Esophagus squamous epithelium (tissue), 5 donors: ENCODE data around the gene KRT2. TPM values are rescaled to one million over a fixed set of nuclear protein-coding genes. Genes with fewer than 3 reads are reported as not detected.

Experiments
- DNase-seq: peaks from one replicate; lab custom pipeline; 2025; lab: John Stamatoyannopoulos, UW
- H3K27ac ChIP-seq, 4 donors: fragments of 200-600 bp; sonication (generic); one replicate each; pipeline ENCODE4 v1.5.1; 2016 to 2019; ENCODE audit warnings: mild to moderate bottlenecking in 1 of 4
- H3K27me3 ChIP-seq, 4 donors: fragments of 200-600 bp; sonication (generic); 1 replicate in 3 of 4; 2 replicates in 1 of 4; pipeline versions ENCODE4 v1.5.1 to v1.6.0; 2017 to 2021; ENCODE audit warnings: antibody characterized with exemption in 1 of 4
- H3K36me3 ChIP-seq, 3 donors: fragments of 200-600 bp; sonication (generic); one replicate each; pipeline ENCODE4 v1.5.1; 2016 to 2019
- H3K4me1 ChIP-seq, 3 donors: fragments of 200-600 bp; sonication (generic); one replicate each; pipeline ENCODE4 v1.5.1; 2017 to 2019
- H3K4me3 ChIP-seq, 4 donors: fragments of 200-600 bp; sonication (generic); 1 replicate in 3 of 4; 2 replicates in 1 of 4; pipeline ENCODE4 v1.5.1; 2016 to 2019; ENCODE audit warnings: mild to moderate bottlenecking in 2 of 4, moderate library complexity in 1 of 4
- H3K9me3 ChIP-seq, 3 donors: fragments of 200-600 bp; sonication (generic); one replicate each; pipeline ENCODE4 v1.5.1; 2016 to 2019
- POLR2A ChIP-seq, 4 donors: fragments of 450-650 bp; IDR thresholded peaks; one replicate each; pipeline ENCODE4 v1.6.1; 2017; ENCODE audit warnings: antibody characterized with exemption in 4 of 4, mild to moderate bottlenecking in 4 of 4, moderate library complexity in 3 of 4
- WGBS, 2 donors: methylation state at CpG; one replicate each; pipeline ENCODE4 v1.1.5; 2018; 5-methylcytosine and 5-hydroxymethylcytosine counted together
- intact Hi-C: fragments of 100-400 bp; cut with DNase I; formaldehyde crosslinking; loops from one replicate; pipeline ENCODE4 v1.15.0; 2022
- total RNA-seq, 4 donors: library from RNA; depleted of rRNA; stranded (reverse); fragments of >200 nt; gene quantifications; one replicate each; pipeline ENCODE4 v1.1.0, GENCODE V29; 2016
- TF ChIP-seq, protein P1 (sequence below), 6 experiments: fragments of 450-650 bp in 4 of 6; fragments of 200-600 bp in 2 of 6; sonication (generic) in 2 of 6; IDR thresholded peaks; one replicate each; pipeline ENCODE4 v1.5.1; 2016 to 2019; ENCODE audit warnings: antibody characterized with exemption in 6 of 6, mild to moderate bottlenecking in 4 of 6, moderate library complexity in 4 of 6
- donor health status: DM: yes; HTN: yes; CAD: no.

The KRT2 gene
- total RNA-seq, 4 donors from 2014 or later, result 0.95 to 0.99 TPM; not detected in 2

DNA sequence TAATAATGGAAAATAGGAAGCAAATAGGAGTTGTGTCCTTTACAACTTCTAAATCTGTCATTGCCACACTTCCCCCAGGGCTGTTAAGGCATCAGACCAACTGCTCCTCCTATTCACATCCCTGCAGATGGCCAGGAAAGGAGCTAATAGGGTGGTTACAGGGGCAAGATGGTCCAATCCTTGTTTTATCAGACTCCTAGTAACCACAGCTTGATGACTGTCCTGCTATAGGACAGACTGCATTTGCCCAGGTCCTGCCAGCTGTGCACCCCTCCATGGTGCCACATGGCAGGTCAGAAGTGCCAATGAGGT, 10.9 kb upstream of the KRT2 start:
- DNase-seq, result no peak
- Histone ChIP-seq H3K4me3 (no peak overlapping the region), H3K9me3 (no peaks in the 10 kb centered on the region), H3K27ac (no peak overlapping the region), H3K4me1 (peaks cover 0 to 31% (median 5%) of the 10 kb centered on the region in 3 donors), H3K36me3 (no peaks in the 10 kb centered on the region), H3K27me3 (peaks cover 0 to 32% (median 0%) of the 10 kb centered on the region in 4 donors)
- no peak for TF ChIP-seq POLR2A (IDR thresholded peaks at IDR 0.05)
- TF ChIP-seq, protein P1, sequence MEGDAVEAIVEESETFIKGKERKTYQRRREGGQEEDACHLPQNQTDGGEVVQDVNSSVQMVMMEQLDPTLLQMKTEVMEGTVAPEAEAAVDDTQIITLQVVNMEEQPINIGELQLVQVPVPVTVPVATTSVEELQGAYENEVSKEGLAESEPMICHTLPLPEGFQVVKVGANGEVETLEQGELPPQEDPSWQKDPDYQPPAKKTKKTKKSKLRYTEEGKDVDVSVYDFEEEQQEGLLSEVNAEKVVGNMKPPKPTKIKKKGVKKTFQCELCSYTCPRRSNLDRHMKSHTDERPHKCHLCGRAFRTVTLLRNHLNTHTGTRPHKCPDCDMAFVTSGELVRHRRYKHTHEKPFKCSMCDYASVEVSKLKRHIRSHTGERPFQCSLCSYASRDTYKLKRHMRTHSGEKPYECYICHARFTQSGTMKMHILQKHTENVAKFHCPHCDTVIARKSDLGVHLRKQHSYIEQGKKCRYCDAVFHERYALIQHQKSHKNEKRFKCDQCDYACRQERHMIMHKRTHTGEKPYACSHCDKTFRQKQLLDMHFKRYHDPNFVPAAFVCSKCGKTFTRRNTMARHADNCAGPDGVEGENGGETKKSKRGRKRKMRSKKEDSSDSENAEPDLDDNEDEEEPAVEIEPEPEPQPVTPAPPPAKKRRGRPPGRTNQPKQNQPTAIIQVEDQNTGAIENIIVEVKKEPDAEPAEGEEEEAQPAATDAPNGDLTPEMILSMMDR (IDR thresholded peaks at IDR 0.05), result no peak
- intact Hi-C loops, result no loop called here

DNA sequence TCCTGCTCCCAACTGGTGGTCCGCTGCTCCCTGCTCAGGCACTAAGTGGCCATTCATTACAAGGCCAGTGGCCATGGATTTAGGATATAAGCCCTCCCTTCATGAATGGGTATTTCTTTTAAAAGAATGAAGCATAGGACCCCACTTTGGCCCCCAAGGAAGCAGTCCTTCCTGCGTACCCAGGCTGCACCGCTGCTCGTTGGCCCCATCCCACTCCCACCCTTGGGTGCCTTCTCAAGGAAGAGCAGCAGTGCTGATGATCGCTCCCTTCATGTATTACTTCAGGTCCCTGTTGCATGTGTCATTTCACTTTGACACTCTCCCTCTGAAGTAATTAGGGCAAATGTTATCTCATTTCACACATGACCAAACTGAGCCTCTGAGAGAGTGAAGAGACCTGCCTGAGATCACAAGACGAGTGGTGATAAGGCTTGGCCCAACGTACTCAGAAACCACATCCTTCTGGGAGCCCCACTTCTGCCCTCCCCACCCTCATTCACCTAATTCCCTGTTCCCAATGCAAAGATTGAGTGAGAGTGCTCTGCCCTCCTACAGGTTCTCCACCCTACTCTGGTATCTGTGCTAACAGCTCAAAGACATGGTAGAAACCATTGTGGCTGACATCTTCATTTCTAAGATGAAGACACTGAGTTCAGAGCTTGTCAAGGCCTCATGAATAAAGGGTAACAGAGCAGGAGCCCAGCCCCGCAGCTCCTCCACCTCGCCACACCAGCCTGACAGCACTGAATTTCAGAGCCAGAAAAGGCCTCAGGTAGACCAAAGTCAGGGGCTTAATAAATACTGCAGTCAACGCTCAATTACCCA, 10.3 kb upstream of the KRT2 start:
- H3K4me3 ChIP-seq, result no peak overlapping the region
- peaks cover 0 to 33% (median 0%) of the 10 kb centered on the region in 4 donors for H3K27me3 ChIP-seq
- no peak for TF ChIP-seq POLR2A (IDR thresholded peaks at IDR 0.05)
- TF ChIP-seq, protein P1 (IDR thresholded peaks at IDR 0.05), result no peak
- H3K9me3 ChIP-seq, result no peaks in the 10 kb centered on the region
- intact Hi-C loops, result no loop called here
- 75 to 76% methylated on average over 10 of the region's 10 CpGs for WGBS, 2 donors
- no peak for DNase-seq
- H3K27ac ChIP-seq, result no peak overlapping the region
- H3K4me1 ChIP-seq, result peaks cover 0 to 31% (median 5%) of the 10 kb centered on the region in 3 donors
- H3K36me3 ChIP-seq, result no peaks in the 10 kb centered on the region

DNA sequence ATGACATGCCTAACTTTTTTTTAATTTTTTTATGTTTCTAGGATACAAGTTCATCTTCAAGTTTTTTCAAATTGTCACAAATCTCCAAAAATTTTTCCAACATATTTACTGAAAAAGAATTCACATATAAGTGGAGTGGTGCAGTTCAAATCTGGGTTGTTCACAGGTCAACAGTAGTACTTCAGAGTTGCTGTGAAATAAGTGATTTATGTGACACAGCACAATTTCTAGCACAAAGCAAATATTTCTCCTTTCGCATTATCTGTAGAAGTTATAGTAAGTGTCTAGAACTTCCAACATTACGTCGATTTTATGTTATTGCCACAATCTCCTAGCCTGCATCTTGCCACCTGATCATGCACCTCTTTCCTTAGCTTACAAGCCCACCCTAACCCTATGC, 9.7 kb upstream of the KRT2 start:
- no peaks in the 10 kb centered on the region for H3K36me3 ChIP-seq
- no peaks in the 10 kb centered on the region for H3K9me3 ChIP-seq
- intact Hi-C loops, result no loop called here
- peaks cover 0 to 33% (median 0%) of the 10 kb centered on the region in 4 donors for H3K27me3 ChIP-seq
- no peak for DNase-seq
- H3K4me3 ChIP-seq, result no peak overlapping the region
- H3K27ac ChIP-seq, result no peak overlapping the region
- TF ChIP-seq, protein P1 (IDR thresholded peaks at IDR 0.05), result no peak
- no peak for TF ChIP-seq POLR2A (IDR thresholded peaks at IDR 0.05)
- H3K4me1 ChIP-seq, result peaks cover 0 to 31% (median 5%) of the 10 kb centered on the region in 3 donors
- 87 to 88% methylated on average over 3 of the region's 3 CpGs for WGBS, 2 donors

DNA sequence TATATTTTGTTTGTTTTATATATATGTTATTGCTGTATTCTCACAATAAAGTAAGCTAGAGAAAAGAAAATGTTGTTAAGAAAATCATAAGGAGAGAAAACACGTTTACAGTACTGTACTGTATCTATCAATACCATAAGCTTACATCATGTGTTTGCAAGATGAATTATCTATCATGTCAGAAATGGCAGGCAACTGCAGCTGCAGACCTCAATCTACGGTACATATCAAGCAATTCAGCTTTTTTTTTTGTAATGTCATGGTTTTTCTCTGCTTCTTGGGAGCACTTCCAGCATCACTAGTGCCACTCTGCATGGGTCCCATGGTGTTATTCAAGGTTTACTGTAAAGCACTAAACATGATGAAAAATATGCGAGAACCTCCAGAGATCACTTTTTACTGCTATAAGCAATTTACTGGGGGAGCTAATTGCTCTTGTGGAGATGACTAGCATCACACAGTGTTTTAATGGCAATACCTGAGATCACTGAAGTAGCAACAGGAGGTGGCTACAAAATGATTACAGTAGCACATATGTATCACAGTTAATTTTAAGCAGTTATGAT, 9.0 kb upstream of the KRT2 start:
- intact Hi-C loops, result no loop called here
- H3K4me1 ChIP-seq, result peaks cover 0 to 35% (median 5%) of the 10 kb centered on the region in 3 donors
- WGBS, 2 donors, result 75 to 76% methylated on average over 3 of the region's 3 CpGs

More for the DNA sequence above, 9.0 kb upstream of the KRT2 start:
- no peak for DNase-seq
- Histone ChIP-seq H3K27ac (no peak overlapping the region), H3K9me3 (no peaks in the 10 kb centered on the region), H3K27me3 (peaks cover 0 to 29% (median 0%) of the 10 kb centered on the region in 4 donors), H3K36me3 (no peaks in the 10 kb centered on the region), H3K4me3 (no peak overlapping the region)
- TF ChIP-seq POLR2A (IDR thresholded peaks at IDR 0.05), result no peak
- TF ChIP-seq, protein P1 (IDR thresholded peaks at IDR 0.05), result no peak
